Breast epithelium (tissue), 3 donors: ENCODE data around the gene LRRC74B.

Experiments used
- POLR2A ChIP-seq: fragments of 450-650 bp; IDR thresholded peaks from one replicate; pipeline ENCODE4 v1.6.1; 2016; ENCODE audit warnings: antibody characterized with exemption, mild to moderate bottlenecking, moderate library complexity
- TF ChIP-seq, protein P1 (sequence below), 3 donors: fragments of 450-650 bp; IDR thresholded peaks; one replicate each; pipeline ENCODE4 v1.5.1; 2016 to 2017; ENCODE audit warnings: antibody characterized with exemption in 3 of 3, mild to moderate bottlenecking in 3 of 3, moderate library complexity in 3 of 3

DNA sequence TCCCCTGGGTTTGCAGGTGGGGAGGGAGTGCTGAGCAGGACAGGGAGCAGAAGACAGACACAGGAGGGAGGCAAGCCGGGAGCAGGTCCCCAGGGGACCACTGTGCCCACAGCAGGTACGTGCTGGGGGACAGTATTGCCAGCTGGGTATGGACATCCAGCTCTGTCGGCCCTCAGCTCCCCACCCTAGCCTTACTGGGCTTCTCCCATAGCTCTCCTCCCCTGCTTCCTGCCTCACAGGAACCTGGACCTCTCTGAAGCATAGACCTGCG lies 9.8 kb downstream of the LRRC74B start:
- TF ChIP-seq POLR2A, result no peak
- TF ChIP-seq, protein P1, sequence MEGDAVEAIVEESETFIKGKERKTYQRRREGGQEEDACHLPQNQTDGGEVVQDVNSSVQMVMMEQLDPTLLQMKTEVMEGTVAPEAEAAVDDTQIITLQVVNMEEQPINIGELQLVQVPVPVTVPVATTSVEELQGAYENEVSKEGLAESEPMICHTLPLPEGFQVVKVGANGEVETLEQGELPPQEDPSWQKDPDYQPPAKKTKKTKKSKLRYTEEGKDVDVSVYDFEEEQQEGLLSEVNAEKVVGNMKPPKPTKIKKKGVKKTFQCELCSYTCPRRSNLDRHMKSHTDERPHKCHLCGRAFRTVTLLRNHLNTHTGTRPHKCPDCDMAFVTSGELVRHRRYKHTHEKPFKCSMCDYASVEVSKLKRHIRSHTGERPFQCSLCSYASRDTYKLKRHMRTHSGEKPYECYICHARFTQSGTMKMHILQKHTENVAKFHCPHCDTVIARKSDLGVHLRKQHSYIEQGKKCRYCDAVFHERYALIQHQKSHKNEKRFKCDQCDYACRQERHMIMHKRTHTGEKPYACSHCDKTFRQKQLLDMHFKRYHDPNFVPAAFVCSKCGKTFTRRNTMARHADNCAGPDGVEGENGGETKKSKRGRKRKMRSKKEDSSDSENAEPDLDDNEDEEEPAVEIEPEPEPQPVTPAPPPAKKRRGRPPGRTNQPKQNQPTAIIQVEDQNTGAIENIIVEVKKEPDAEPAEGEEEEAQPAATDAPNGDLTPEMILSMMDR (IDR thresholded peaks at IDR 0.05), result no peak
